Ovary (tissue), 9 donors: ENCODE measurements around the gene DDX18. TPM values are rescaled to one million over a fixed set of nuclear protein-coding genes. Genes with fewer than 3 reads are reported as not detected.

Source experiments
- DNase-seq, 5 donors: peaks; one replicate each; pipeline ENCODE4 v3.0.0-alpha.2; 2019 to 2020
- H3K27ac ChIP-seq, 2 donors: fragments of 200-600 bp; one replicate each; pipeline versions ENCODE4 v1.5.1 to v1.8.0; 2019 to 2022
- H3K27me3 ChIP-seq: fragments of 200-600 bp; one replicate; pipeline ENCODE4 v1.8.0; 2022
- H3K36me3 ChIP-seq: fragments of 200-600 bp; sonication (generic); one replicate; pipeline ENCODE4 v1.5.1; 2019
- H3K4me1 ChIP-seq: one replicate; pipeline ENCODE4 v1.8.1; 2013; ENCODE audit warnings: mild to moderate bottlenecking, moderate library complexity; ENCODE audit not compliant: insufficient read depth
- H3K4me3 ChIP-seq: fragments of 200-600 bp; sonication (generic); one replicate; pipeline ENCODE4 v1.5.1; 2017
- H3K9me3 ChIP-seq, 2 donors: fragments of 200-600 bp in 1 of 2; sonication (generic) in 1 of 2; one replicate each; pipeline versions ENCODE4 v1.5.1 to v1.8.1; 2013 to 2019; ENCODE audit warnings: mild to moderate bottlenecking in 1 of 2, moderate library complexity in 1 of 2
- CTCF ChIP-seq, 3 donors: fragments of 450-650 bp in 2 of 3; fragments of 200-600 bp in 1 of 3; IDR thresholded peaks; one replicate each; pipeline versions ENCODE4 v1.5.1 to v1.8.0; 2016 to 2022; ENCODE audit warnings: antibody characterized with exemption in 3 of 3, mild to moderate bottlenecking in 1 of 3
- EP300 ChIP-seq: sonication (generic); formaldehyde crosslinking; IDR thresholded peaks from one replicate; pipeline ENCODE4 v1.6.1; 2017; ENCODE audit warnings: antibody characterized with exemption
- POLR2A ChIP-seq: fragments of 450-650 bp; IDR thresholded peaks from one replicate; pipeline ENCODE4 v1.6.1; 2017; ENCODE audit warnings: antibody characterized with exemption, mild to moderate bottlenecking, moderate library complexity
- WGBS, 3 donors: extraction: QIAGEN DNeasy Blood & Tissue Kit in 1 of 3; methylation state at CpG; one replicate each; pipeline versions ENCODE4 v1.1.5 to v1.1.7; 2013 to 2017; 5-methylcytosine and 5-hydroxymethylcytosine counted together
- intact Hi-C, 4 donors: fragments of 100-400 bp; cut with DNase I; formaldehyde crosslinking; loops; one replicate each; pipeline versions ENCODE4 v1.11.0 to v1.15.1; 2022 to 2023
- polyA plus RNA-seq, 2 donors: library from polyadenylated mRNA; stranded (reverse); fragments of 200-250 nt in 1 of 2; fragments of 350-450 nt in 1 of 2; fragmentation: Illumina TruSeq in 1 of 2; extraction: RNeasy Lipid Tissue Mini Kit (QIAGEN cat#74804) in 1 of 2; gene quantifications; one replicate each; pipeline ENCODE4 v1.2.3, GENCODE V29; 2013 to 2014
- total RNA-seq, 7 donors: library from RNA; depleted of rRNA in 2 of 7; stranded (reverse); fragments of >200 nt in 2 of 7; fragmentation: NEBNext Ultra II Directional in 3 of 7; extraction: Animal tissue kit (Norgen Biotek cat#: 25700) in 3 of 7; gene quantifications; one replicate each; pipeline versions ENCODE4 v1.1.0 to v1.2.4, GENCODE V29; 2016 to 2023
- donor health status: DM: no; HTN: no; CAD: no; lungs with moderate emphysema.
- donor health status: DM: no; HTN: no; CAD: no.
- donor health status: Bipolar disorder and iron deficiency.
- donor health status: DM: yes; HTN: yes; CAD: no.
- donor health status: DM: no; HTN: no; CAD: no.
- donor health status: DM: yes; HTN: yes; CAD: no.

The DDX18 gene
- total and polyA plus RNA-seq, 9 donors, result 24.3 to 65.0 (median 48.9) TPM

GRCh38 chr2:117858336-117858735, 43.8 kb downstream of the DDX18 start:
- H3K27me3 ChIP-seq, result no peaks in the 10 kb centered on the region
- no peaks in the 10 kb centered on the region for H3K36me3 ChIP-seq
- H3K4me3 ChIP-seq, result no peak overlapping the region
- intact Hi-C loops, result no loop called here
- no peak for DNase-seq
- WGBS, 3 donors, result 69 to 87% (median 75%) methylated on average over 17 of the region's 17 CpGs
- TF ChIP-seq EP300, result no peak
- no peak for TF ChIP-seq POLR2A
- no peak for TF ChIP-seq CTCF (IDR thresholded peaks at IDR 0.05)
- H3K27ac ChIP-seq, result no peak overlapping the region
- no peaks in the 10 kb centered on the region for H3K9me3 ChIP-seq
- H3K4me1 ChIP-seq, result no peaks in the 10 kb centered on the region

GRCh38 chr2:117858892-117859531, 44.5 kb downstream of the DDX18 start:
- H3K27me3 ChIP-seq, result no peaks in the 10 kb centered on the region
- no peak overlapping the region for H3K27ac ChIP-seq
- no peaks in the 10 kb centered on the region for H3K4me1 ChIP-seq
- H3K36me3 ChIP-seq, result no peaks in the 10 kb centered on the region
- 49 to 84% (median 62%) methylated on average over 29 to 41 of the region's 41 CpGs for WGBS, 3 donors
- no peaks in the 10 kb centered on the region for H3K9me3 ChIP-seq
- no peak for TF ChIP-seq EP300
- no peak for TF ChIP-seq CTCF (IDR thresholded peaks at IDR 0.05)
- intact Hi-C loops, result no loop called here
- no peak overlapping the region for H3K4me3 ChIP-seq
- DNase-seq, result no peak

- no peaks in the 10 kb centered on the region for H3K9me3 ChIP-seq
- H3K27me3 ChIP-seq, result no peaks in the 10 kb centered on the region
- no peaks in the 10 kb centered on the region for H3K4me1 ChIP-seq
- no peak for DNase-seq
- H3K36me3 ChIP-seq, result no peaks in the 10 kb centered on the region
- no peak overlapping the region for H3K27ac ChIP-seq
- 65 to 85% (median 73%) methylated on average over 44 of the region's 44 CpGs for WGBS, 3 donors
- intact Hi-C loops, result no loop called here
- no peak overlapping the region for H3K4me3 ChIP-seq
- TF ChIP-seq CTCF (IDR thresholded peaks at IDR 0.05), result no peak
- TF ChIP-seq EP300, result no peak
- no peak for TF ChIP-seq POLR2A
Measured at GRCh38 chr2:117859532-117859911, 45.0 kb downstream of the DDX18 start.

- H3K27me3 ChIP-seq, result no peaks in the 10 kb centered on the region
- H3K4me3 ChIP-seq, result no peak overlapping the region
- H3K27ac ChIP-seq, result no peak overlapping the region
- whole genome bisulfite sequencing, 3 donors, result 35 to 68% (median 44%) methylated on average over 67 to 69 of the region's 69 CpGs
- H3K4me1 ChIP-seq, result no peaks in the 10 kb centered on the region
- no peak for TF ChIP-seq EP300
- TF ChIP-seq POLR2A, result no peak
- TF ChIP-seq CTCF (IDR thresholded peaks at IDR 0.05), result no peak
- DNase-seq, result no peak
- intact Hi-C loops, result loop anchor here in 1 of 4 donors (10.0 kb wide), 1 partner anchor 955 kb away; no protein-coding TSS in a partner anchor
- no peaks in the 10 kb centered on the region for H3K36me3 ChIP-seq
- no peaks in the 10 kb centered on the region for H3K9me3 ChIP-seq
Measured at GRCh38 chr2:117859924-117860647, 45.6 kb downstream of the DDX18 start.
